BLaER1 treated with 17β-estradiol and CSF1 and Interleukin-3, amounts not matched to agents 10 nM and 100 nM (cell line): ENCODE results near the gene CSNK2A1.

Experiments
- H3K27ac ChIP-seq, 11 experiments: shearing (Covaris generic); formaldehyde crosslinking; 2 replicates each; pipeline ENCODE4 v1.8.1; 2022
- H3K27me3 ChIP-seq, 11 experiments: shearing (Covaris generic); formaldehyde crosslinking; 2 replicates each; pipeline ENCODE4 v1.8.1; 2022
- H3K36me3 ChIP-seq, 11 experiments: shearing (Covaris generic); formaldehyde crosslinking; 2 replicates each; pipeline ENCODE4 v1.8.1; 2022
- H3K4me1 ChIP-seq, 10 experiments: shearing (Covaris generic); formaldehyde crosslinking; 2 replicates each; pipeline ENCODE4 v1.8.1; 2022
- H3K4me2 ChIP-seq, 11 experiments: shearing (Covaris generic); formaldehyde crosslinking; 2 replicates each; pipeline ENCODE4 v1.8.1; 2022
- H3K4me3 ChIP-seq, 10 experiments: shearing (Covaris generic); formaldehyde crosslinking; 2 replicates each; pipeline ENCODE4 v1.8.1; 2022
- H3K9ac ChIP-seq, 11 experiments: shearing (Covaris generic); formaldehyde crosslinking; 2 replicates each; pipeline ENCODE4 v1.8.1; 2022
- H3K9me3 ChIP-seq, 11 experiments: shearing (Covaris generic); formaldehyde crosslinking; replicated peaks in 1 of 11; 2 replicates each; pipeline ENCODE4 v1.8.1; 2022
- H4K20me1 ChIP-seq, 11 experiments: shearing (Covaris generic); formaldehyde crosslinking; 2 replicates each; pipeline ENCODE4 v1.8.1; 2022
- Cebpa-rat ChIP-seq, 11 experiments: shearing (Covaris generic); IDR thresholded peaks; 2 replicates each; pipeline ENCODE4 v1.8.1; 2022

The CSNK2A1 gene

GRCh38 chr20:507761-508332 lies 35.7 kb downstream of the CSNK2A1 start:
- Histone ChIP-seq H3K4me2 (no peak overlapping the region), H4K20me1 (peaks cover 73 to 100% (median 90%) of the 10 kb centered on the region in 11 experiments), H3K36me3 (peaks cover 62 to 79% (median 67%) of the 10 kb centered on the region in 11 experiments), H3K4me3 (no peak overlapping the region), H3K27ac (no peak overlapping the region), H3K9ac (no peak overlapping the region), H3K9me3 (no peaks in the 10 kb centered on the region; a peak in 1 of 22 replicates), H3K27me3 (no peaks in the 10 kb centered on the region), H3K4me1 (peaks cover 32 to 43% (median 35%) of the 10 kb centered on the region in 10 experiments)
- TF ChIP-seq Cebpa-rat (IDR thresholded peaks at IDR 0.05), result no peak

DNA sequence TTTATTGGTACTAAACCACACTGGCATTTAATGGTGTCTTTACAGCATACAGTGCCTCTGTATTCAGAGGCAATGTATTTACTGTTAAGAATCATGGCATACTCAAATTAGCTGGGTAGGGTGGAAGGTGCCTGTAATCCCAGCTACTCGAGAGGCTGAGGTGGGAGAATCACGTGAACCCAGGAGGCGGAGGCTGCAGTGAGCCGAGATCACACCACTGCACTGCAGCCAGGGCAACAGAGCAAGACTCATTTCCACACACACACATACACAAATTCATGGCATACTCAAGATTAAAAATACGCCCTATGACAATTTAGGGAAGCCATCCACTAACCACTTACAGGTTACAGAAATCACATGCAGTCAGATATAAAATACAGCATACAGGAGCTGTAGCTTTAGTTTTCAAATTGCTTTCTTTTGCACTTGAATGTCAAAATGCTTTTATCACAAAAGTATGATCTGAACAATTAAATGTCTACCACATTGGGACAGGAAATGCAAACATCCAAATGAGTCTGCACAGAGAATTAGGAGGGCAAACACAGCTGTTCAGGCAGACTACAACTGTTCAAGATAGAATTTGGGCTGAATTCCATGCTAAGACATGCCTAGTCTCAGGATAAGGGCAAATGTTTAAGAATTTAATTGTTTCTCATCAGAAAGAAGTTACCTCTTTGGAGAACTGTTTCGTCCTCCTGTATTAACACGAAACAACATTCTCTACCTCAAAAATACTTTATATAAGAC lies 36.4 kb downstream of the CSNK2A1 start:
- TF ChIP-seq Cebpa-rat (IDR thresholded peaks at IDR 0.05), result no peak
- peaks cover 66 to 100% (median 85%) of the 10 kb centered on the region in 11 experiments for H4K20me1 ChIP-seq
- H3K9ac ChIP-seq, result no peak overlapping the region
- no peak overlapping the region for H3K4me2 ChIP-seq
- H3K4me1 ChIP-seq, result peaks cover 26 to 37% (median 29%) of the 10 kb centered on the region in 10 experiments
- H3K9me3 ChIP-seq, result no peaks in the 10 kb centered on the region; a peak in 1 of 22 replicates
- peaks cover 69 to 86% (median 73%) of the 10 kb centered on the region in 11 experiments for H3K36me3 ChIP-seq
- no peaks in the 10 kb centered on the region for H3K27me3 ChIP-seq
- H3K4me3 ChIP-seq, result no peak overlapping the region
- no peak overlapping the region for H3K27ac ChIP-seq

DNA sequence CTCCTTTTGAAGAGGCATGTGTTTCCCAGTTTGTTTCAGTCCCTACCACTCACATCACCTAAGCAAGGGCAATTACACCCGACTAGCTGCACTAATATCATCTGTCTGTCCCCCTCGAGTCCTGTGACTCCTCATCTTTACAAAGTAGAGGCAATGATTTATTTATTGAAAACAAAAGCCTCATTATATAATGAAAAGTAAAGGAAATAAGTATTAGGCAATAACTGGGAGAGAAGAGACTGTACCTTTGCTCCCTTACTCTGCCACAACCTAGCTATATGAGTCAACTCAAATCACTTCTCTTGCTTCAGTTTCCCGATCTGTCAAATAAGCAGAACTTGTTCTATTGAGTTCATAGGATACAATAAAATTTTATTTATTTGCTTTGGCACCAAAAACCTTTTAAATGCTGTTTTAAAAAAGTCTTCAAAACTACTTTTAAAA lies 38.9 kb downstream of the CSNK2A1 start:
- H3K4me2 ChIP-seq, result no peak overlapping the region
- no peak overlapping the region for H3K9ac ChIP-seq
- TF ChIP-seq Cebpa-rat (IDR thresholded peaks at IDR 0.05), result no peak
- H3K36me3 ChIP-seq, result peaks cover 93 to 100% (median 98%) of the 10 kb centered on the region in 11 experiments
- no peaks in the 10 kb centered on the region for H3K27me3 ChIP-seq
- H3K9me3 ChIP-seq, result no peaks in the 10 kb centered on the region; a peak in 1 of 22 replicates
- no peak overlapping the region for H3K4me3 ChIP-seq
- peaks cover 46 to 93% (median 60%) of the 10 kb centered on the region in 11 experiments for H4K20me1 ChIP-seq
- H3K27ac ChIP-seq, result no peak overlapping the region
- H3K4me1 ChIP-seq, result peaks cover 3 to 11% (median 5%) of the 10 kb centered on the region in 10 experiments; a peak in 18 of 20 replicates

- Histone ChIP-seq H3K36me3 (peaks cover 94 to 100% (median 99%) of the 10 kb centered on the region in 11 experiments), H3K9me3 (no peaks in the 10 kb centered on the region), H3K9ac (no peak overlapping the region), H4K20me1 (peaks cover 32 to 83% (median 47%) of the 10 kb centered on the region in 11 experiments; a peak in 21 of 22 replicates), H3K4me3 (no peak overlapping the region), H3K4me1 (no peaks in the 10 kb centered on the region), H3K4me2 (no peak overlapping the region), H3K27me3 (no peaks in the 10 kb centered on the region), H3K27ac (no peak overlapping the region)
- TF ChIP-seq Cebpa-rat (IDR thresholded peaks at IDR 0.05), result no peak
These were observed 40.4 kb downstream of the CSNK2A1 start for GRCh38 chr20:503048-503737.

DNA sequence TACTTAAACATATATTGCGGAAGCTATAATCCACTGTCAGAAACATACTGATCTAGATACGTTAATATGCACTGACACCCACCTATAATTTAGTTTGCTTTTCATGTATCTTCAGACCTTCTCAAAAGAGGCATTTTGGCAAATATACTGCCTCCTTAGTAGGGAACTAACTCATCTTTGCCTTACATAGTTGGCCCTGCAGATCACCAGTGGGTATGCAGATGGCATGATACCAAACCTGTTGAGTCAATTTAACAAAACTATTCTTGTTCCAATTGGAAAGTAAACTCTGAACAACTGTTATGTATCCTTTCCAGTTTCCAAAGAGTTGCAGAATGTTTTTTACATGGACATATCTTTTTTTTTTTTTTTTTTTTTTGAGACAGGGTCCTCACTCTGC lies 45.6 kb downstream of the CSNK2A1 start:
- no peak for TF ChIP-seq Cebpa-rat (IDR thresholded peaks at IDR 0.05)
- no peaks in the 10 kb centered on the region for H3K9me3 ChIP-seq
- no peak overlapping the region for H3K4me2 ChIP-seq
- H3K27ac ChIP-seq, result no peak overlapping the region
- no peaks in the 10 kb centered on the region for H3K27me3 ChIP-seq
- H3K4me1 ChIP-seq, result peaks cover 0 to 8% (median 0%) of the 10 kb centered on the region in 10 experiments; a peak in 1 of 20 replicates
- H3K4me3 ChIP-seq, result no peak overlapping the region
- peaks cover 97 to 100% (median 100%) of the 10 kb centered on the region in 11 experiments for H3K36me3 ChIP-seq
- H4K20me1 ChIP-seq, result peaks cover 1 to 52% (median 11%) of the 10 kb centered on the region in 11 experiments; a peak in 13 of 22 replicates
- no peak overlapping the region for H3K9ac ChIP-seq

DNA sequence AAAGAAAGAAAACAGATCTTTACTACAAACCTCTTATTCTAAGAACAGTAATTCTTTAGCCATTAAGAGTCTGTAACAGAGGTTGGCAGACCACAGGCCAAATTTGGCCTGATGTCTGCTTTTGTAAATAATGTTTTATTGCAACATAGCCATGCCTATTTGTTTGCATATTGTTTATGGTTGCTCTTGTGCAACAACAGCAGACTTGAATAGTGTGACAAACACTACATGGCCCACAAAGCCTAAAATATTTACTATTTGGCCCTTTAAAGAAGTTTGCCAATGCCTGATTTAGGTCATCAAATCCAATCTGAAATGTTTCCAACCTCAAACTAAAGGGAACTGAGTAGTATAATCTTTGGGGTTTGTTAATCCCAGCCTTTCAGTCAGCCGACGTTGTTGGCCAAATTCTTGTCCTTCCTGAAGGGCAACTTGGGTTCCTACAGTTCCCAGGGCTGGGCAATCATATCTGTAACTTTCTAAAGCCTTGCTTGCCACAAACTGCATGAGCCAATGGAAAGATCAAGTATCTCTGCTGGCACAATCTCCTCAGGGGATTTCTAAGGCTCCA lies 47.4 kb downstream of the CSNK2A1 start:
- Histone ChIP-seq H4K20me1 (peaks cover 0 to 52% (median 10%) of the 10 kb centered on the region in 11 experiments; a peak in 9 of 22 replicates), H3K27ac (no peak overlapping the region; a peak in 2 of 22 replicates), H3K9ac (no peak overlapping the region; a peak in 1 of 22 replicates), H3K36me3 (peaks cover 97 to 100% (median 100%) of the 10 kb centered on the region in 11 experiments), H3K4me3 (no peak overlapping the region), H3K4me1 (peaks cover 0 to 8% (median 0%) of the 10 kb centered on the region in 10 experiments; a peak in 1 of 20 replicates), H3K4me2 (no peak overlapping the region), H3K27me3 (no peaks in the 10 kb centered on the region), H3K9me3 (no peaks in the 10 kb centered on the region)
- peak in 1 of 11 experiments; percentile 29; a peak in 1 of 22 replicates for TF ChIP-seq Cebpa-rat (IDR thresholded peaks at IDR 0.05)

DNA sequence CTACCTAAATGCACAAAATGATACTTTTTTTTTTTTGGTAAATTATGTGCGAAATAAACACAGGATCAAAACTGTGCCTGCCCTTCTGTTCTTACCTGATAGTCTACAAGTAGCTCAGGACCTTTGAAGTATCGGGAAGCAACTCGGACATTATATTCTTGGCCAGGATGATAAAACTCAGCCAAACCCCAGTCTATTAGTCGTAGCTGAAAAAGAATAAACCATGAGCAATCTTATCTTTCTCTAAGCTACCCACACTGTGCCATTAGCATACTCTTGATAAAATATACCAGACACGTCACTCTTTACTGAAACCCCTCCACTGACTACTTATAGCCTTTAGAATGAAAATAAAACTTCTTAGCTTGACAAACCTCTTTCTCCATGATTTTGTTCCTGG lies 51.4 kb downstream of the CSNK2A1 start:
- peaks cover 0 to 8% (median 0%) of the 10 kb centered on the region in 10 experiments; a peak in 1 of 20 replicates for H3K4me1 ChIP-seq
- H4K20me1 ChIP-seq, result peaks cover 0 to 64% (median 14%) of the 10 kb centered on the region in 11 experiments; a peak in 12 of 22 replicates
- H3K4me3 ChIP-seq, result no peak overlapping the region
- no peaks in the 10 kb centered on the region for H3K9me3 ChIP-seq
- H3K27me3 ChIP-seq, result no peaks in the 10 kb centered on the region
- TF ChIP-seq Cebpa-rat (IDR thresholded peaks at IDR 0.05), result no peak
- H3K36me3 ChIP-seq, result peaks cover 98 to 100% (median 100%) of the 10 kb centered on the region in 11 experiments
- H3K27ac ChIP-seq, result no peak overlapping the region
- no peak overlapping the region for H3K4me2 ChIP-seq
- no peak overlapping the region for H3K9ac ChIP-seq

GRCh38 chr20:487655-488054 lies 55.9 kb downstream of the CSNK2A1 start:
- H3K9ac ChIP-seq, result no peak overlapping the region
- no peaks in the 10 kb centered on the region for H3K9me3 ChIP-seq
- H3K4me2 ChIP-seq, result no peak overlapping the region
- peaks cover 0 to 73% (median 16%) of the 10 kb centered on the region in 11 experiments; a peak in 11 of 22 replicates for H4K20me1 ChIP-seq
- no peak overlapping the region for H3K4me3 ChIP-seq
- peaks cover 96 to 99% (median 98%) of the 10 kb centered on the region in 11 experiments for H3K36me3 ChIP-seq
- H3K27ac ChIP-seq, result no peak overlapping the region
- no peaks in the 10 kb centered on the region for H3K27me3 ChIP-seq
- TF ChIP-seq Cebpa-rat (IDR thresholded peaks at IDR 0.05), result no peak
- H3K4me1 ChIP-seq, result no peaks in the 10 kb centered on the region; a peak in 1 of 20 replicates
